Measurements from ENCODE around the gene KRTAP10-9. TPM values are rescaled to one million over a fixed set of nuclear protein-coding genes. Genes with fewer than 3 reads are reported as not detected.

The KRTAP10-9 gene
- total and polyA plus RNA-seq, 2 experiments from 2014 or later = not detected

- Histone ChIP-seq H3K27me3 (no peaks in the 10 kb centered on the region), H3K4me3 (no peak overlapping the region), H3K9me3 (ENCODE audit: low read depth) (no peaks in the 10 kb centered on the region), H3K4me1 (ENCODE audit: low read depth) (no peaks in the 10 kb centered on the region), H3K36me3 (no peaks in the 10 kb centered on the region), H3K27ac (no peak overlapping the region)
- no peak for TF ChIP-seq CTCF (IDR thresholded peaks at IDR 0.05; ENCODE audit: low read depth, low read length)
- DNase-seq (ENCODE audit: low read depth in 1 of 2, low spot score in 1 of 2) = no peak
These were observed 27.0 kb downstream of the KRTAP10-9 start for GRCh38 chr21:44653656-44654575.

GRCh38 chr21:44654576-44655175, 27.8 kb downstream of the KRTAP10-9 start, which contains the start of gene KRTAP12-4:
Gene KRTAP12-4 (minus strand): TSS chr21:44654659. CDS start chr21:44654614, 45 bp downstream.
- no peaks in the 10 kb centered on the region for H3K27me3 ChIP-seq
- H3K4me3 ChIP-seq = no peak within 1 kb of the TSS
- DNase-seq (ENCODE audit: low read depth in 1 of 2, low spot score in 1 of 2) = no peak
- no peaks in the 10 kb centered on the region for H3K4me1 ChIP-seq (ENCODE audit: low read depth)
- H3K27ac ChIP-seq = no peak within 1 kb of the TSS
- H3K36me3 ChIP-seq = no peaks in the 10 kb centered on the region
- H3K9me3 ChIP-seq (ENCODE audit: low read depth) = no peaks in the 10 kb centered on the region
- TF ChIP-seq CTCF (IDR thresholded peaks at IDR 0.05; ENCODE audit: low read depth, low read length) = no peak

GRCh38 chr21:44656868-44657267, 30.0 kb downstream of the KRTAP10-9 start:
- Histone ChIP-seq H3K36me3 (no peaks in the 10 kb centered on the region), H3K27ac (no peak overlapping the region), H3K27me3 (no peaks in the 10 kb centered on the region), H3K9me3 (ENCODE audit: low read depth) (no peaks in the 10 kb centered on the region), H3K4me1 (ENCODE audit: low read depth) (no peaks in the 10 kb centered on the region), H3K4me3 (no peak overlapping the region)
- no peak for TF ChIP-seq CTCF (IDR thresholded peaks at IDR 0.05; ENCODE audit: low read depth, low read length)
- DNase-seq (ENCODE audit: low read depth in 1 of 2, low spot score in 1 of 2) = no peak

GRCh38 chr21:44657635-44658540, 31.0 kb downstream of the KRTAP10-9 start, which contains the start of gene KRTAP12-3:
Gene KRTAP12-3 (plus strand): TSS chr21:44657932. CDS start chr21:44657980, 48 bp downstream.
- Histone ChIP-seq H3K4me1 (ENCODE audit: low read depth) (no peaks in the 10 kb centered on the region), H3K27ac (no peak within 1 kb of the TSS), H3K36me3 (no peaks in the 10 kb centered on the region), H3K27me3 (no peaks in the 10 kb centered on the region), H3K9me3 (ENCODE audit: low read depth) (no peaks in the 10 kb centered on the region), H3K4me3 (no peak within 1 kb of the TSS)
- TF ChIP-seq CTCF (IDR thresholded peaks at IDR 0.05; ENCODE audit: low read depth, low read length) = no peak
- DNase-seq (ENCODE audit: low read depth in 1 of 2, low spot score in 1 of 2) = no peak

- no peaks in the 10 kb centered on the region for H3K36me3 ChIP-seq
- H3K27me3 ChIP-seq = no peaks in the 10 kb centered on the region
- DNase-seq (ENCODE audit: low read depth in 1 of 2, low spot score in 1 of 2) = no peak
- no peak overlapping the region for H3K27ac ChIP-seq
- H3K9me3 ChIP-seq (ENCODE audit: low read depth) = no peaks in the 10 kb centered on the region
- TF ChIP-seq CTCF (IDR thresholded peaks at IDR 0.05; ENCODE audit: low read depth, low read length) = no peak
- no peaks in the 10 kb centered on the region for H3K4me1 ChIP-seq (ENCODE audit: low read depth)
- H3K4me3 ChIP-seq = no peak overlapping the region
These were observed 31.6 kb downstream of the KRTAP10-9 start for GRCh38 chr21:44658541-44658910.
